Endodermal cell (in vitro differentiated cells): ENCODE data around the gene CRYL1. TPM values are rescaled to one million over a fixed set of nuclear protein-coding genes. Genes with fewer than 3 reads are reported as not detected.

Experiments used
- DNase-seq: peaks from one replicate; pipeline ENCODE4 v3.0.0-alpha.2; 2017
- H3K27ac ChIP-seq: 2 replicates; pipeline ENCODE4 v1.5.1; 2013; ENCODE audit warnings: mild to moderate bottlenecking, low read depth, low read length, moderate library complexity
- H3K27me3 ChIP-seq: 2 replicates; pipeline ENCODE4 v1.6.1; 2013; ENCODE audit warnings: mild to moderate bottlenecking, low read length, moderate library complexity; ENCODE audit not compliant: insufficient read depth, control insufficient read depth, poor library complexity, severe bottlenecking
- H3K36me3 ChIP-seq: 2 replicates; pipeline ENCODE4 v1.7.0; 2013; ENCODE audit warnings: mild to moderate bottlenecking, low read length, moderate library complexity; ENCODE audit not compliant: control insufficient read depth, insufficient read depth
- H3K4me1 ChIP-seq: one replicate; pipeline ENCODE4 v1.7.0; 2013; ENCODE audit warnings: low read length; ENCODE audit not compliant: control insufficient read depth, insufficient read depth
- H3K4me3 ChIP-seq: 2 replicates; pipeline ENCODE4 v1.5.1; 2013; ENCODE audit warnings: mild to moderate bottlenecking, low read length, moderate library complexity
- H3K9ac ChIP-seq: 2 replicates; pipeline ENCODE4 v1.6.1; 2013; ENCODE audit warnings: mild to moderate bottlenecking, low read length, moderate library complexity; ENCODE audit not compliant: poor library complexity, severe bottlenecking; ENCODE audit errors: extremely low read depth
- H3K9me3 ChIP-seq: 2 replicates; pipeline ENCODE4 v1.6.1; 2013; ENCODE audit warnings: mild to moderate bottlenecking, low read length, moderate library complexity; ENCODE audit not compliant: control insufficient read depth
- H3K27ac Mint-ChIP-seq: 2 replicates; pipeline ENCODE4 v1.8.0; 2020; ENCODE audit warnings: mixed read lengths
- H3K27me3 Mint-ChIP-seq: 2 replicates; pipeline ENCODE4 v1.8.0; 2021; ENCODE audit warnings: mild to moderate bottlenecking, mixed read lengths; ENCODE audit not compliant: insufficient read depth
- H3K36me3 Mint-ChIP-seq: 2 replicates; pipeline ENCODE4 v1.8.0; 2020; ENCODE audit warnings: low read depth, mixed read lengths
- H3K4me1 Mint-ChIP-seq: 2 replicates; pipeline ENCODE4 v1.8.0; 2020; ENCODE audit warnings: mixed read lengths
- H3K4me3 Mint-ChIP-seq: 2 replicates; pipeline ENCODE4 v1.8.0; 2020; ENCODE audit warnings: mild to moderate bottlenecking, moderate library complexity, mixed read lengths
- H3K9me3 Mint-ChIP-seq: 2 replicates; pipeline ENCODE4 v1.8.0; 2020; ENCODE audit warnings: mild to moderate bottlenecking, mixed read lengths
- CTCF ChIP-seq: fragments of 200-600 bp; sonication (generic); conservative IDR thresholded peaks from 2 replicates; pipeline ENCODE4 v1.5.0; 2021; ENCODE audit warnings: antibody characterized with exemption, mild to moderate bottlenecking
- WGBS, 2 experiments: methylation state at CpG; one replicate each; pipeline versions ENCODE4 v1.1.5 to v1.1.7; 2013; ENCODE audit warnings: missing lambda C conversion rate in 2 of 2, mixed read lengths in 1 of 2; ENCODE audit not compliant: insufficient coverage in 1 of 2, insufficient read length in 1 of 2; 5-methylcytosine and 5-hydroxymethylcytosine counted together
- total RNA-seq, 2 donors: library from RNA; stranded (reverse); fragmentation: NEBNext Ultra II Directional in 1 of 2; extraction: Animal tissue kit (Norgen Biotek cat#: 25700) in 1 of 2; gene quantifications; 2 replicates in 1 of 2; 3 replicates in 1 of 2; pipeline ENCODE4 v1.2.1, GENCODE V29; 2021

Gene CRYL1
- total RNA-seq, 2 donors from 2014 or later: 1.7 to 4.1 TPM

- no peak overlapping the region for H3K4me3 Mint-ChIP-seq
Measured at GRCh38 chr13:20375871-20376270, 149.8 kb downstream of the CRYL1 start.

GRCh38 chr13:20373861-20374260 is 151.8 kb downstream of the CRYL1 start:
- Histone ChIP-seq H3K9me3 (no peaks in the 10 kb centered on the region), H3K9ac (no peak overlapping the region), H3K27ac (no peak overlapping the region), H3K4me3 (no peak overlapping the region), H3K36me3 (no peaks in the 10 kb centered on the region), H3K4me1 (no peaks in the 10 kb centered on the region), H3K27me3 (no peaks in the 10 kb centered on the region)
- no peaks in the 10 kb centered on the region for H3K9me3 Mint-ChIP-seq
- no peak overlapping the region for H3K27ac Mint-ChIP-seq
- H3K4me3 Mint-ChIP-seq: no peak overlapping the region
- H3K36me3 Mint-ChIP-seq: no peaks in the 10 kb centered on the region
- no peak for TF ChIP-seq CTCF
- no peaks in the 10 kb centered on the region for H3K27me3 Mint-ChIP-seq
- no peak for DNase-seq
- peaks cover 2% of the 10 kb centered on the region for H3K4me1 Mint-ChIP-seq

More at GRCh38 chr13:20375871-20376270, 149.8 kb downstream of the CRYL1 start:
- Mint-ChIP-seq H3K4me1 (peaks cover 2% of the 10 kb centered on the region), H3K9me3 (no peaks in the 10 kb centered on the region), H3K27ac (no peak overlapping the region), H3K36me3 (no peaks in the 10 kb centered on the region), H3K27me3 (no peaks in the 10 kb centered on the region)
- Histone ChIP-seq H3K4me3 (no peak overlapping the region), H3K9me3 (no peaks in the 10 kb centered on the region), H3K27me3 (no peaks in the 10 kb centered on the region), H3K27ac (no peak overlapping the region), H3K9ac (no peak overlapping the region), H3K36me3 (no peaks in the 10 kb centered on the region), H3K4me1 (no peaks in the 10 kb centered on the region)
- 88 to 93% methylated on average over 5 to 6 of the region's 6 CpGs for WGBS, 2 experiments
- TF ChIP-seq CTCF: no peak
- no peak for DNase-seq

GRCh38 chr13:20371825-20372224 is 153.8 kb downstream of the CRYL1 start:
- no peaks in the 10 kb centered on the region for H3K9me3 Mint-ChIP-seq
- H3K27me3 Mint-ChIP-seq: no peaks in the 10 kb centered on the region
- Histone ChIP-seq H3K27ac (no peak overlapping the region), H3K9me3 (no peaks in the 10 kb centered on the region), H3K9ac (no peak overlapping the region), H3K36me3 (no peaks in the 10 kb centered on the region), H3K4me3 (no peak overlapping the region), H3K4me1 (no peaks in the 10 kb centered on the region), H3K27me3 (no peaks in the 10 kb centered on the region)
- peaks cover 2% of the 10 kb centered on the region for H3K4me1 Mint-ChIP-seq
- TF ChIP-seq CTCF: no peak
- no peaks in the 10 kb centered on the region for H3K36me3 Mint-ChIP-seq
- H3K27ac Mint-ChIP-seq: no peak overlapping the region
- 93 to 96% methylated on average over 3 to 4 of the region's 4 CpGs for WGBS, 2 experiments
- H3K4me3 Mint-ChIP-seq: no peak overlapping the region
- peak; percentile 24 for DNase-seq
